MM.1S (cell line): ENCODE measurements around the gene SNN.

ENCODE experiments used
- DNase-seq: peaks from one replicate; pipeline ENCODE4 v3.0.0-alpha.2; 2015
- H2AFZ ChIP-seq: fragments of 300-600 bp; sonication (generic); 2 replicates; pipeline ENCODE4 v1.6.0; 2016; ENCODE audit warnings: antibody characterized with exemption, low read length
- H3F3A ChIP-seq: fragments of 300-600 bp; sonication (generic); 2 replicates; pipeline ENCODE4 v1.6.1; 2016; ENCODE audit warnings: mild to moderate bottlenecking, antibody characterized with exemption, low read length, moderate library complexity, mixed read lengths; ENCODE audit not compliant: insufficient read depth
- H3K27ac ChIP-seq: fragments of 300-600 bp; sonication (generic); 2 replicates; pipeline ENCODE4 v1.5.1; 2016; ENCODE audit warnings: mild to moderate bottlenecking, low read length
- H3K27me3 ChIP-seq: fragments of 300-600 bp; sonication (generic); replicated peaks from 2 replicates; pipeline ENCODE4 v1.6.0; 2016; ENCODE audit warnings: low read length; ENCODE audit not compliant: insufficient read depth
- H3K36me3 ChIP-seq: fragments of 300-600 bp; sonication (generic); replicated peaks from 2 replicates; pipeline ENCODE4 v1.6.1; 2016; ENCODE audit warnings: mild to moderate bottlenecking, low read length, mixed read lengths; ENCODE audit not compliant: insufficient read depth
- H3K4me1 ChIP-seq: fragments of 300-600 bp; sonication (generic); 2 replicates; pipeline ENCODE4 v1.6.1; 2016; ENCODE audit warnings: low read length, mixed read lengths
- H3K4me2 ChIP-seq: fragments of 300-600 bp; sonication (generic); 2 replicates; pipeline ENCODE4 v1.6.0; 2016; ENCODE audit warnings: low read depth, low read length
- H3K4me3 ChIP-seq: fragments of 300-600 bp; sonication (generic); 2 replicates; pipeline ENCODE4 v1.5.1; 2016; ENCODE audit warnings: low read length, mixed read lengths
- H3K79me2 ChIP-seq: fragments of 300-600 bp; sonication (generic); 2 replicates; pipeline ENCODE4 v1.6.1; 2016; ENCODE audit warnings: mixed run types, low read length, mixed read lengths
- H3K9ac ChIP-seq: fragments of 300-600 bp; sonication (generic); 2 replicates; pipeline ENCODE4 v1.6.1; 2016; ENCODE audit warnings: low read length, mixed read lengths
- H3K9me2 ChIP-seq: fragments of 300-600 bp; sonication (generic); replicated peaks from 2 replicates; pipeline ENCODE4 v1.6.1; 2016; ENCODE audit warnings: mild to moderate bottlenecking, low read length, mixed read lengths; ENCODE audit not compliant: insufficient read depth
- H3K9me3 ChIP-seq: fragments of 300-600 bp; sonication (generic); replicated peaks from 2 replicates; pipeline ENCODE4 v1.6.1; 2016; ENCODE audit warnings: mild to moderate bottlenecking, low read length, mixed read lengths; ENCODE audit not compliant: insufficient read depth
- H4K20me1 ChIP-seq: fragments of 300-600 bp; sonication (generic); 2 replicates; pipeline ENCODE4 v1.6.1; 2016; ENCODE audit warnings: mild to moderate bottlenecking, low read length, moderate library complexity, mixed read lengths; ENCODE audit not compliant: insufficient read depth
- EZH2 ChIP-seq: fragments of 300-600 bp; sonication (generic); optimal IDR thresholded peaks from 2 replicates; pipeline ENCODE3; 2017; ENCODE audit warnings: low read depth, mild to moderate bottlenecking, antibody characterized with exemption, low read length, mixed read lengths
- EZH2phosphoT487 ChIP-seq: fragments of 300-600 bp; sonication (generic); IDR thresholded peaks from 2 replicates; pipeline ENCODE4 v1.6.1; 2018; ENCODE audit warnings: antibody characterized with exemption, low read length
- TF ChIP-seq, protein P1 (sequence below): fragments of 300-600 bp; sonication (generic); IDR thresholded peaks from 2 replicates; pipeline ENCODE4 v1.5.1; 2016; ENCODE audit warnings: antibody characterized with exemption, low read length, mixed read lengths

The SNN gene

DNA sequence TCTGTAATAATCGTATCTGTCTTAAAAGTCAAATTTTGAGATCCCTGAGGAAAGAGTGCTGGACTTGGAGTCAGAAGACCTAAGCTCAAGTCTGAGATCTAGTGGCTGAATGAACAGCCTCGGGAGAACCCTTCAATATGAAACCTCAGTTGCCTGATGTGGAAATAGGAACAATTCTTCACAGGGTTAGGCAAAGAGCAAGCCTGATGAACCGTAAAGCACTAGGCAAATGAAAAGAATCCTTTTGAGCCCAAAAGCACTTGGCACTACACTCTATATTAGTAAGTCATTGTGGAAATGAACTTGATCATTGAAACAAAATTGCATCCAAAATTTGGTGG, 54.2 kb downstream of the SNN start:
- H3K79me2 ChIP-seq = peaks cover 99% of the 10 kb centered on the region
- H3K27me3 ChIP-seq = no peaks in the 10 kb centered on the region
- DNase-seq = no peak
- peaks cover 79% of the 10 kb centered on the region for H3K4me1 ChIP-seq
- peak overlapping the region; percentile 46; the same call in 1 of the 2 replicates for H3K4me2 ChIP-seq
- H3K4me3 ChIP-seq = no peak overlapping the region
- no peaks in the 10 kb centered on the region for H3K9me3 ChIP-seq
- TF ChIP-seq EZH2phosphoT487 (no peak), EZH2 (no peak)
- TF ChIP-seq, protein P1, sequence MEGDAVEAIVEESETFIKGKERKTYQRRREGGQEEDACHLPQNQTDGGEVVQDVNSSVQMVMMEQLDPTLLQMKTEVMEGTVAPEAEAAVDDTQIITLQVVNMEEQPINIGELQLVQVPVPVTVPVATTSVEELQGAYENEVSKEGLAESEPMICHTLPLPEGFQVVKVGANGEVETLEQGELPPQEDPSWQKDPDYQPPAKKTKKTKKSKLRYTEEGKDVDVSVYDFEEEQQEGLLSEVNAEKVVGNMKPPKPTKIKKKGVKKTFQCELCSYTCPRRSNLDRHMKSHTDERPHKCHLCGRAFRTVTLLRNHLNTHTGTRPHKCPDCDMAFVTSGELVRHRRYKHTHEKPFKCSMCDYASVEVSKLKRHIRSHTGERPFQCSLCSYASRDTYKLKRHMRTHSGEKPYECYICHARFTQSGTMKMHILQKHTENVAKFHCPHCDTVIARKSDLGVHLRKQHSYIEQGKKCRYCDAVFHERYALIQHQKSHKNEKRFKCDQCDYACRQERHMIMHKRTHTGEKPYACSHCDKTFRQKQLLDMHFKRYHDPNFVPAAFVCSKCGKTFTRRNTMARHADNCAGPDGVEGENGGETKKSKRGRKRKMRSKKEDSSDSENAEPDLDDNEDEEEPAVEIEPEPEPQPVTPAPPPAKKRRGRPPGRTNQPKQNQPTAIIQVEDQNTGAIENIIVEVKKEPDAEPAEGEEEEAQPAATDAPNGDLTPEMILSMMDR = no peak
- no peak overlapping the region for H3K9ac ChIP-seq
- peak overlapping the region; percentile 96; the same call in 1 of the 2 replicates for H3K27ac ChIP-seq
- H3K36me3 ChIP-seq = peaks cover 32% of the 10 kb centered on the region
- no peaks in the 10 kb centered on the region for H3K9me2 ChIP-seq
- H2AFZ ChIP-seq = no peak overlapping the region
- H3F3A ChIP-seq = peaks cover 97% of the 10 kb centered on the region
- 0 out of 2 replicates have a peak, but pooled peaks cover 10% of the 10 kb centered on the region for H4K20me1 ChIP-seq

DNA sequence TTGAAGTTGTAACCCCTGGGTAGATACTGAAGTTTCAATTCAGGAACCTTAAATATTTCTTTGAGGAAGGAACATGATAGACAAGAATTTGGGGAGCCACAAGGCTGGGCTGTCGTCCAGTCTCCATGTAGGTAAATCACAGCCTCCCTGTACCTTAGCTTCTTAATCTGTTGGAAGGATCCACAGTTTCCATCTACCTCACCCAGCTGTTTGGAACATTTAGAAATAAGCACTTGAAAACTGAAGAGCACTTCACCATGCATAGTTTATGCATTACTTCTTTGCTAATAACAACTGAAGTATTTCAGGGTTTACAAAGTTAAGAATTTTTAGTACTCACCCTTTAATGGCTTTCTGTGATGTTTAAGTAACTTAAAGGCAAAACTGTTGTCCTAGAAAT, 57.2 kb downstream of the SNN start:
- Histone ChIP-seq H3K36me3 (peaks cover 41% of the 10 kb centered on the region), H3K9ac (peak overlapping the region; percentile 8; the same call in 1 of the 2 replicates), H4K20me1 (0 out of 2 replicates have a peak, but pooled peaks cover 7% of the 10 kb centered on the region), H3K9me2 (no peaks in the 10 kb centered on the region), H3K79me2 (peaks cover 100% of the 10 kb centered on the region), H3K27me3 (no peaks in the 10 kb centered on the region), H3K4me1 (peaks cover 79% of the 10 kb centered on the region), H3K4me3 (peak overlapping the region; percentile 2; the same call in 1 of the 2 replicates), H3K4me2 (peak overlapping the region; percentile 51), H3K27ac (peak overlapping the region; percentile 96; the same call in 1 of the 2 replicates), H2AFZ (no peak overlapping the region), H3K9me3 (no peaks in the 10 kb centered on the region), H3F3A (peaks cover 97% of the 10 kb centered on the region)
- TF ChIP-seq, protein P1 = no peak
- no peak for TF ChIP-seq EZH2phosphoT487
- no peak for TF ChIP-seq EZH2
- DNase-seq = no peak

DNA sequence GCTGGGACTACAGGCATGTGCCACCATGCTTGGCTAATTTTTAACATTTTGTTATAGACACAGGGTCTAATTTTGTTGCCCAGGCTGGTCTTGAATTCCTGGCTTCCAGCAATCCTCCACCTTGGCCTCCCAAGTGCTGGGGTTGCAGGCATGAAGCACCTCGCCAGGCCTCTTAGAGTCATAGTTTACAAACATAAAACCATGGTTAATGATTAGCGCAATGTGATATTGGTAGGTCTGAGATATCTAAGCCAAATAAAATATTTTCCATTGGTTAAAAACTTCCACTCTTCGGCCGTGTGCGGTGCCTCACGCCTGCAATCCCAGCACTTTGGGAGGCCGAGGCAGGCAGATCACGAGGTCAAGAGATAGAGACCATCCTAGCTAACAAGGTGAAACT, 57.8 kb downstream of the SNN start:
- H3K27ac ChIP-seq = peak overlapping the region; percentile 96; the same call in 1 of the 2 replicates
- peaks cover 75% of the 10 kb centered on the region for H3K4me1 ChIP-seq
- H3K4me2 ChIP-seq = peak overlapping the region; percentile 51
- no peaks in the 10 kb centered on the region for H3K9me2 ChIP-seq
- H3K36me3 ChIP-seq = peaks cover 38% of the 10 kb centered on the region
- peak; percentile 6 for DNase-seq
- TF ChIP-seq EZH2phosphoT487 (no peak), EZH2 (no peak)
- TF ChIP-seq, protein P1 = no peak
- H2AFZ ChIP-seq = no peak overlapping the region
- H3K79me2 ChIP-seq = peaks cover 100% of the 10 kb centered on the region
- no peak overlapping the region for H3K9ac ChIP-seq
- no peaks in the 10 kb centered on the region for H3K9me3 ChIP-seq
- H4K20me1 ChIP-seq = 0 out of 2 replicates have a peak, but pooled peaks cover 7% of the 10 kb centered on the region
- no peaks in the 10 kb centered on the region for H3K27me3 ChIP-seq
- H3F3A ChIP-seq = peaks cover 97% of the 10 kb centered on the region
- H3K4me3 ChIP-seq = no peak overlapping the region
